Activated naive CD4-positive, alpha-beta T cell treated with Interleukin-2 at 50 U/mL for 16 hours (primary cell): ENCODE measurements around the gene GATA2.
A peak's percentile ranks its signal among the peaks of the same experiment; 100 is the strongest.

ENCODE experiments used
- DNase-seq: peaks from one replicate; pipeline ENCODE4 v3.0.0-alpha.2; 2020

Gene GATA2

GRCh38 chr3:128471720-128472119, 21.3 kb downstream of the GATA2 start:
- DNase-seq: no peak

- no peak for DNase-seq
Measured at GRCh38 chr3:128471110-128471509, 21.9 kb downstream of the GATA2 start.

GRCh38 chr3:128470134-128470899, 22.7 kb downstream of the GATA2 start:
- no peak for DNase-seq

- no peak for DNase-seq
Measured at GRCh38 chr3:128469556-128469955, 23.4 kb downstream of the GATA2 start.

GRCh38 chr3:128468791-128469527, 24.0 kb downstream of the GATA2 start:
- DNase-seq: no peak

GRCh38 chr3:128468285-128468790, 24.7 kb downstream of the GATA2 start:
- no peak for DNase-seq

GRCh38 chr3:128466840-128467541, 26.0 kb downstream of the GATA2 start, which contains the start of gene DNAJB8:
DNAJB8 (minus strand) TSS chr3:128466890; CDS start chr3:128463245, 3,645 bp downstream.
- DNase-seq: peak; percentile 37

- DNase-seq: no peak
Measured at GRCh38 chr3:128464702-128465101, 28.3 kb downstream of the GATA2 start.

GRCh38 chr3:128464188-128464587, 28.8 kb downstream of the GATA2 start:
- DNase-seq: no peak

- no peak for DNase-seq
Measured at GRCh38 chr3:128463771-128464170, 29.2 kb downstream of the GATA2 start.

- DNase-seq: no peak
Measured at GRCh38 chr3:128463354-128463753, 29.6 kb downstream of the GATA2 start.

DNA sequence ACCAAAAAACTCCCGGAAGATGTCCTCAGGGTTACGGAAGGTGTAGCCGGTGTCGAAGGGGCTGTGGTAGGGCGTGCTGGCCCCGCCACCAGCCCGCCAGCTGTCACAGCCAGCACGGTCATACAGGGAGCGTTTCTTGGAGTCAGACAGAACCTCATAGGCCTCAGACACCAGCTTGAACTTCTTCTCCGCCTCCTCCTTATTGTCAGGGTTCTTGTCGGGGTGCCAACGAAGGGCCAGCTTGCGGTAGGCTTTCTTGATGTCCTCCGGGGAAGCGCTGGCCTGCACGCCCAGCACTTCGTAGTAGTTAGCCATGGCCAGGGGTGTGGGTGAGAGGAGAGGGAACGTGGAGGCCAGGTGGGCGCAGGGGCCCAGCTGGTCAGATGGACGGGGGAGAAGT, 30.1 kb downstream of the GATA2 start:
- no peak for DNase-seq

- no peak for DNase-seq
Measured at GRCh38 chr3:128462341-128462910, 30.6 kb downstream of the GATA2 start.

DNA sequence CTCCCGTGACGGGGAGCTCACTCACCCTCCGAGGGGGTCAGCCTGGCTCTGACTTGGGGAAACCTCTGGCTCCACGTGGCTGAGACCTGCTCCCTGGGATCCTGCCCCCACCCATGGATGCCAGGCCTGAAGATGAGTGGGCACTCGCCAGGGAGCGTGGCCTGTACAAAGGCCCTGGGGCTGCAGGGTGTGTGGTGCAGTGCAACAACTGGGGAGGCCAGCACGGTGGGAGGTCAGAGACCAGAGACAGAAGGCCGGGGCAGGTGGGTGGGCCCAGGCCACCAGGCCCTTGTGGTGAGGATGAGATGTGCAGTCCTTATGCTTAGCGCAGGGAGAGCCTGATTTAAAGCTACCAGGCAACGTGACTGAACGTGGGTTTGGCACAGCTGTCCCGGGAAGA, 31.3 kb downstream of the GATA2 start:
- DNase-seq: no peak

- DNase-seq: no peak
Measured at GRCh38 chr3:128459461-128459820, 33.6 kb downstream of the GATA2 start.

GRCh38 chr3:128458746-128459460, 34.1 kb downstream of the GATA2 start:
- DNase-seq: no peak

GRCh38 chr3:128457937-128458336, 35.1 kb downstream of the GATA2 start:
- no peak for DNase-seq

GRCh38 chr3:128456776-128457715, 36.0 kb downstream of the GATA2 start:
- DNase-seq: no peak

DNA sequence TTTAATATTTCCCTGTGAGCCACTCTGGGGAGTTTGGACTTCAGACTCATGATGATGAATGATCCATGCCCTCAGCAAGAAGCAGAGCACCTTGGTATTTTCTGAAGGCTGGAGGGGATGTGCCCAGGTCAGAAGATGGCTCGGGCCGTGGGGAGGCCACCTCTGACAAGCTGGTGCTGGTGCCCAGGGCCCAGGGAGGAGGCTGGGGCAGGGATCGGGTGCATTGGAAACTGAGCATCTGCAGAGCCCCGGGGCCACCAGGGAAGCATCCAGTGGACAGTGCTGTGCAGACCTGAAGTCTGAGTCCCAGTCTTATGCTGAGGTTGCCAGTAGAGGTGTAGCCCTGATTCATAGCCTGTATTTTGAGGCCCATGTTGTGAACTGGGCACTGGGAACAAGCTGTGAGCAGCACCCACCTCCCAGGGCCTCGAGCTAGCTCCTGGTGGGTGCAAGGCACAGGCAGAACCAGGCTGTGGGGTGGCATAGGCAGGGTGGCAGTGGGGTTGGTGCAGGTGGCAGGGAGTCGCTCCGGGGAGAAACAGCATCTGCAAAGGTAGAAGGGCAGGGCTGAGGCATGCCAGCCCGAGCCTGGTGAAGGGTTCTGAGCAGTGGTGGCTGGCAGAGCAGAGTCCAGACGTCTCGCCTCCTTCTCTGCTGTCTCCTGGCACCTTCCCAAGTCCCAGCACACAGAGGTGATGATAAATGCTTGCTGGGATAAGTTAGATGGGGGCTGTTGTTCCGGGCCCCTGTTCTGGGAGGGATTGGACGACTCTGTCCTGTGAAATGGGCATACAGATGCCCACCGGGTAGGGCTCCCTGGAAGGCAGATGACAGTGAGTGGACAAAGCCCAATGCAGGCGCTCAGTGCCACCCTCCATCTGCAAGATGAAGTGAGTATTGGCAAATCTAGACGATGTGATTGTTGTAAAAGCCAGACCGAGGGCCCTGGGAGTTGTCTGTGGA, 36.9 kb downstream of the GATA2 start:
- no peak for DNase-seq

DNA sequence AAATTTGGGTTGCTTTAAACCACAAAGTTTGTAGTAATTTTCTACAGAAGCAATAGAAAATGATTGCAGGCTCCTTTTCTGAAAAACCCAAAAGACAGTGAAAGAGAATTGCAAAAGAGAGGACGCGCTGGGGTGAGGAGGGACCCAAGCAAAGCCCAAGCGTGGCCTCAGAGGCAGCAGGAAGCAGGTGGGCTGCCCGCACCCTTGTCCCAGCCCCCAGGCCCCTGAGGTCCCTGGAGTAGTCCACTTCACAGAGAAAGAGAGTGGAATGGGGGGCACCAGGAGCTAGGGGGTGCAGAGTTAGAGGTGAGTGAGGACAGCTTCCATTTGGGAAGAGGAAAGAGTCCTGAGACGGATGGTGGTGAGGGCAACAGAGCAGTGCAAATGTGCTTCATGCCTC, 37.9 kb downstream of the GATA2 start:
- no peak for DNase-seq
